GM18861 (cell line): ENCODE measurements around the gene ARL15.

Experiments
- ATAC-seq: cut with Tn5 transposase; IDR thresholded peaks from one replicate; pipeline ENCODE4 v1.9.1; 2021; ENCODE audit not compliant: unreplicated experiment

Gene ARL15

DNA sequence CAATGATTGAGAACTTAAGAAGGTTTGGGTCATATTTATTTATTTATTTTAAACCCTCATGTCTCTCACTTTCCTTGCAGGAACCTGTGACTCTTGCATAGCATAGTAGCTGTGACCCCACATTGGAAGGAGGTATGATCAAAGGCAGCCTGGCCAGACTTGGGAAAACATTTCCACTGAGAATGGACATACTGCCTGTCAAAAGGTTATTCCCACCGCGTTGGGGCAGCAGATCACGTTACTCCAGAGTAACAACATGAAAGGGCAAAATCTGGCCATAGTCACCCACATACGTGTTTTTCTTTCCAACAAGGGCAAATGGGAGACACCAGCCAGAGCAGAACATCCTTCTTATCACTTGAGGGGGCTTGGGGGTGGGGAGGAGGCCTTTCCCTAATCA, 95.7 kb downstream of the ARL15 start:
- no peak for ATAC-seq

DNA sequence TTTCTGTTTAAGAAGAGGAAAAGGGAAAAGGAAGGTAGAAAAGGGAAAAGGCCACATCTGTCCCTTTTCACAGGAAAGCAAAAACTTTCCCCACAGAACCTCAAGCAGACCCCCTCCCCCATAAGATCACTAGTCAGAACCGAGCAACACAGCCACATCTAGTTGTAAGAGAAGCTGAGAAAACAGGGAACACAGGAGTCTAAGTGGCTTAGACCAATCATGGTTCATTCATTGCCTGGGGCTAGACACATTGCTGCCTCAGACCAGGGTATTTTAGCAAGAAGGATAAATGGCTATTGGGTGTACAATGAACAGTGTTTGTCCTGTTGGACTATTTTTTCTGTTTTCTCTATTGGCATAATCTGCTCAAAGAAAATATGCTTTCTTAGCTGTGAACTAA, 98.0 kb downstream of the ARL15 start:
- ATAC-seq, result no peak

DNA sequence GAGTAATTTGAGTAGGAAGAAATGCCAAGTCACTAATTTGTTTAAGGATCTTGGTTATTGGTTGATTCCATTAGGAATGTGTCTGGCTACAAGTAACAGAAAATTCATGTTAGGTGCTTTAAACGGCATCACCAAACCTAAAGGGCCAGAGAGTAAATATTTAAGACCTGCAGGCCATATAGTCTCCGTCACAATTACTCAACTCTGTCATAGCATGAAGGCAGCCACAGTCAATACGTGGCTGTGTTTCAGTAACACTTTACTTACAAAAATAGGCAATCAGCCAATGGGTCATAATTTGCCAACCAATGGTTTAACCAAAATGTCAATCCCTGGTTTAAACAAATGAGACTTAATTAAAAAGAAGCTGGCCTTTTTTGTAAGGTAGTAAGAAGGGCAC, 98.5 kb downstream of the ARL15 start:
- no peak for ATAC-seq

DNA sequence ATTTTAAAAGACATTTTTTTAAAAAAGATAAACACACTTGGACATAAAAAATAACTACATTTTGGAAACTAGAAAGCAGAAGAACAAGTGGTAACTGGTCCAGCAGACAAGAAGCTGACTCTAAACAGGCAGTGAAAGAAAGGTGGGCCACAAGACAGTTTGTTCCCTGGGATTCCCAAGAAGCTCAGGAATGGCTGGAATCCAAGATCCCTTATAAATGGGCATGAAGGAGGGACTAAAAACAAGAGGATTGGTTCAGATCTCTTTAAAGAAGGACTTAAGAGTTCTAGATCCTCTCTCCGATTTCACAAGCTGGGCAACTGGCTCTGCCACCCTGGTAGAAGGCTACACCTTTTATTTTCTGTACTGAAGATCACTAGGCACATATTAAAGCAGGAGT, 102.8 kb downstream of the ARL15 start:
- no peak for ATAC-seq

DNA sequence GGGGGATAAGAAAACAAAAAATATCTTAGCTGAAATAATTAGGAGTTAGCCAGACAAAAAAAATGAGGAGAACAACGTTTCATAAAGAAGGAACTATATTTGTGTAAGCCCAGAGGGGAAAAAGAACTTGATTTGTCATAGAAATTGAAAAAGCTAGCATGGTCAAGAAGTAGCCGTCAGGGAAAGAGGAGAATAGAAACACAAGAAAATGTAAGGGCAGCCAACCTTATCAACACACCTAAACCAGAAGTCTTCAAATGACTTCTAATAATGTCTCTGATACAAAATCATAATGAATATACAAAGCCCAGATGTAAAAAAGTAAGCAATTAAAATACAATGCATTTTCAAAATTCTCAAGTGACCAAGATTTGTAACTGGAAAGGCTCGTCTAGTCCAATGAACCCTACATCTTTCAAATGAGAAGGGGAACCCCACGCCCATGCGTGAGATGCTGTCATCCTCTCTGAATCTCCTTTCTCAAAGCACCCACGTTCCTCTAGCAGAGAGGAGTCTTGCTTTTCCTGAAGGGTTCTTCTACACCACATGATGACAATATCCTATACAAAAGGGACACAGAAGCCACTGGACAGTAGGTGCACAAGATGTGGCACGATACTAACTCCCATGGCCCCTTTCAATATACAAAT, 103.7 kb downstream of the ARL15 start:
- peak; percentile 67 for ATAC-seq

DNA sequence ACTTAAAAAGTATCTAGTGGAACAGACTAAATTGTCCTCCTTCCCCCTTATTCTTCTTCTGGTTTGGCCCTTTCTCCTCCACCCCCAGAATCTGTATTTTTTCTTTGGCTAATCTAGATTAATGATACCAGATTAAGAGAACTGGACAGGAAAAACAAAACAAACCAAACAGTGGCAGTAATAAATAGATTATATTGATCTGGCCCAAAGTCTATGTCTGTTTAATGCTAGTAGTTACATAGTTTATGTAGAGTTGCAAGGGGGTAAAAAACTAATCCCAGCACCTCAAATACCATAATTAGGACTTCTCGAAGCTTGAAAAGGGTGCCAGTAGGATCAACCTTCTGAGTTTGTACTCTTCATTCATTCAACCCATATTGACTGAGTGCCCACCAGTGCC, 104.5 kb downstream of the ARL15 start:
- ATAC-seq, result no peak

DNA sequence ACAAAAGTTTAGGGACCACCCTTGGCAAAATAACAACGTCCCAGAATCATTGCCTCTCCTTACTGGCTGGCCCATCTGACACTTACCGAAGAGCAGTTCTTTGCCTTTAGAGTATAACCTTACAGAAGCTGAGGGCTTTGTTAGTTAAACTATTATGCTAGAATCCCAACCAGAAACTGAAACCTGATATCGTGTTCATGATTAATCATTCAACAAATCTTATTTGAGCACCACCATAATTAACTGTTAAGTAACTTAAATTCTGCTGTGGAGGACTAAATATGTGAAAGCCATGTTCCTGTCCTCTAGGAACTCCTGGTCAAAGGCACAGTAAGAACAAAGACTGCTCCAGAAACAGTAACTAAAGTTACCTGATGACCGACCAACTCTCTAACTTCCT, 104.9 kb downstream of the ARL15 start:
- ATAC-seq, result no peak

DNA sequence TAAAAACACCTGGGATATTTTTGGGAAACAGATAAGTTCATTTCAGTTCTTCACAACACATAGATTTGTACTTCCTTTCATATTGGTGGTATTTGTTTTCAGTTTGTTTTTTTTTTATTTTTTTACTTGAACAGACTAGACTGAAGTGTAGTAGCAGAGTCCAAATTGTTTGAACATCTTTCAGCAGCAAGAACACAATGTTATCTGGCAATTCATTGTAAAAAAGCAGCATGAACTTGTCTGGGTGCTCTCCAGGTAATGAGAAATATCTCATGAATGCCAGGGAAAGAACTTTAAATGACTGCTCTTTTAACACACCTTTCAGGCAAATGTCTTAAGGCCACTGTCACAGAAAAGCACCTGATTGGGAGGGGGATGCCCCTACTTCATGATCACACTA, 113.4 kb downstream of the ARL15 start:
- ATAC-seq, result no peak

DNA sequence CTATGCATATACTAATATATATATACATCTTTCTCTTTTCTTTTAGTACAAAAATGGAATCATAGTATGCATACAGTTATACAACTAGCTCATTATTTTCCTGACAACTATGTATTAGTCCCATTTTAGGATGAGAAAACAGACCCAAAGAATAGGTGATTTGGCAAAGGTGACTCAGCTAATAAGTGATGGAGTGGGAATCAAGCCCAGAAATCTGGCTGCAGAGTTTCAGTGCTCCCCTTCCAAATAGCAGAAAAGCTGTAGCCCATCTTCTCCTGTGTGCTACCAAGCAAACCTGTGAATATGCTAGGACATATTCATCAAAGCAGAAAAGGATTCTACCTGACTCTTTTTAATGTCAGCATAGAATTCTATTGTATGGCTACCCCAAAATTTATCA, 114.7 kb downstream of the ARL15 start:
- no peak for ATAC-seq

DNA sequence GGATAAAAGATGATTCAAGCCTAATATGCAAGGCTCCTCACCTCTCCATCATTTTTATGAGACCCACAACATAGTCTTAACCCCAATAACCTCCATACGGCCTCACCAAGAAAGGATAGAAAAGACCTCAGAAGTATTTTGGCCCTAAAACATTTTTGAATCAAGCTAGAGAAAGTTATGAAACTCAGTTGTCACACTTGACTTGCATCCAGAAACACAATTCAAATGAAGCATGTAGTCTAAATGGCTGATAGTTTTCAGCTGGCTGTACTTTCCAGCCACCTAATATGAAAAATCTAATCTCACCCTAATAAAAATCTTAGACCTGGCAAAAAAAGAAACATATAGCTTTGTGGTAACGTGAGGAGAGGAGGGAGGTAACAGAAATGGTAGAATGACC, 116.1 kb downstream of the ARL15 start:
- ATAC-seq, result no peak

DNA sequence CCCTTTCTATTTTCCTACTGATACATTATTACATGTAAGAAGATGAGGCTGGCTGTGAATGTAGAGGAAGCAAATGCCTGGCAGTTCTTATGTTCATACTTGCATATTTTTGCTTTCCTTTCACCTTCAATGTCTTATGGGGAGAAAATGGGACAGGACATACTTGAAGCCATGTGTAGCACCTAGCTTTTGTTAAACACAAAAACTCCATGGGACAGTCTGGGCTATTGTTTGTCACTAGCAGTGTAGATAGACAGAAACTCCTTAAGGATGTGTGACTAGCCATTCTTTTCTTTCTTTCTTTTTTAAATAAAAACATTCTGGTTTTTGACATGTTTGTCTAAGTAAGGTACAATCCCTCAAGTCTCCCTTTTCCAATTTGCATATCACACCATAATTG, 122.7 kb downstream of the ARL15 start:
- ATAC-seq, result no peak

DNA sequence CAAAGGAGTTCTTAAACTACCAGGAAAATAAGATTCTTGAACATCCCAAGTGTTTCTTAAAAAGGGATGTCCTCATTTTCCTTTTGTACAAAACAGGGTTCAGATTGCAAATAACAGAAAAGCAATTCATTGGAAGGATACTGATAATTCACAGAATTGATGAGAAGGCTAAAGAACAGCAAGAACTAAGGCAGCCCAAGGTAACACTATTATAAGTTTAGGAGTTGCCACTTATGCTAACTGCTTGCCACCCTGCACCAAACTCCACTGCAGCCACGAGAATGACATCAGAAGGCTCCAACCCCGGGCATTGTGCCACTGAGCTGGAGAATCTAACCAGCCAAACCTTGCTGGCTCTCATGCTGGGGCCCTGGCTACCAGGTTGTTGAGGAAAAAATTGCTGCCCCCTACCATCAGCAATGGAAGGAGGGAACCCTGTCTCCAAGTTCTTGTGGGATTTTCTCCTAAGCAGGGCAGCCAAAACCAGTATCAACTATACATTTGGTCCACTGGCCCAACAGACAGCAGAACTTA, 123.4 kb downstream of the ARL15 start:
- no peak for ATAC-seq

DNA sequence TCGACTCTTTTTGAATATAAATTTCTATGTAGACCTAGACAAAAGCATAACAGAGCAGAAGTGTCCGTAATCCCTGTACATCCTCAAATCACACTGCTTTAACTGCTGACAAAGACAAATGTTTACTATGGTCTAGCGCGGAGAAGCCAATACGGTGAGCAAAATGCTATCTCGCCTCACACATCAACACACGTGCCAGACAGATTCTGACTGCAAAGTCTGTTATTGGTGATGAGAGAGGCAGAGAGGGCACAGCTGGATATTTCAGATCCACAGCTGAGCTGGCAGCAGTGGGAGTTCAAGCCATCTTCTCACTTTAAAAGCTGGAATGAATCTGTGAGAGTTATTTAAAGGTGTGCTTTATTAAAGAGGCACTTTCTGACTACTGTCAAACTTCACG, 124.3 kb downstream of the ARL15 start:
- no peak for ATAC-seq

DNA sequence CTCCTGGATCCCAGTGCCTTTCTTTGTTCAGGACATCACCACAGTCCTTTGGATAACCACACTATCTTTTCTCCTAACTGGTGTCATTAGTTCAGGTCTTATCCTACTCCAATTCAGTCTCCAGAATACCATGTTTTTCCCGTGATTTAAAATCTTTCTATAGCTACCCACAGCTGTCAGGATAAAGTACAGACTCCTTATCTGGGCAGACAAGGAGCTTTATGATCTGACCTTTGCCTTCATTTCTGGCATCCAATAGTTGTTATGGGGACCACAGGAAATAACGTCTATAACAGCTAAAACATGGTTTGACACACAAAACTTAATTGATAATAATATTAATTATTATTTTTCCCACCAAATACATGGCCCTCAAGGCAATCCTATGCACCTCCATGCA, 125.6 kb downstream of the ARL15 start:
- no peak for ATAC-seq

DNA sequence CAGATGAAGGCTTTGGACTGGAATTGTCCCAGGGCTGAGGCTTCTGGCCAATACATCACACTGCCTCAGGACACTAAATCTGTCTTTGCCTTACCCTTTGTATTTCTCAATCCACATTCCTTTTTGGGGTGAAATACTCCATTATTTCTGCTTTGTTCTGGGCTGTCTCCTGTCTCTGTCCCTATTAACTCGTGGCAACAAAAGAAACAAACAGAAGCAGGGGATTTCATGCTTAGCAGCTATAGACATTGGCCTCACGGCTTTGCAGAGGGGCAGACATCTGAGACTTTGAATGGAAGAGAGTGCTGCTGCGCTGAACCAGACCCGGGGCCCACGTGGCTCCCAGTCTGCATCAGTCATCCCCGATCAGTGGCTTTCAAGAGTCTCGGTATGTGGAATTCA, 129.7 kb downstream of the ARL15 start:
- no peak for ATAC-seq

DNA sequence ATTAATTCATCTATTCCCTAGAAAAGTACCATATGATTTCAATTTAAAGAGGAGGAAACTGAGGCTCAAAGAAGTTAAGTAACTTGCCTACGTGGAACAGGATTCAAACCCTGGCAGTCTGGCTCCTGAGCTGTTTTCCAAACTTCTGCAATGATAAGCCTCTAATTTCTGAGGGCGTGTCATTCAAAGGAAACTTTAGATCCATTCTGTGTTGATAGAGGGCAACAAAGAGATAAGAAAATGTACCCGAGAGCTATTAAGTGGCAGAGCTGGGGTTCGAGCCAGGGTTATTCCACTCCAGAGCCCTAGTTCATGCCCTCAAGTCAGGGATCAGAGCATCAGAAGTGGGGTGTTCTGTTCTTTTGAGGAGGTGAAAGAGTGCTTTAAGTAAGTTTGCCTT, 131.4 kb downstream of the ARL15 start:
- no peak for ATAC-seq

DNA sequence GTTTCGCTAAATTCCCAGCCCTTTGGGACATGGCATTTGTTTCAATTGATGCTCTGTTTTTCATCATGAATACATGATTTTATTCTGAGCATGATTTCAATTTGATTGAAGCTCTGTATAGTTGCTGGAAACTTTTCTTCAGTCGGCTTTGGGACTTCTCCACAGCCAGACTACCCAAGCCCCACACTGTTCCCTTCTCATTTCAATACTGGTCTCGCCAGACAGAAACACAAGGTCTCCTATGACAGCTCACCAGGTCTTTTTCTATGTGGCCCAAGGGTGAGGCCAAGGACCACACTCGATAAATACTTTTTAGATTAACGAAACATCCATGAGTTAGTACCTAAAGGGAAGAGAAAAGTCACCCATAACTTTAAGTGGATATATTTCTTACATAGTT, 132.2 kb downstream of the ARL15 start:
- ATAC-seq, result no peak

DNA sequence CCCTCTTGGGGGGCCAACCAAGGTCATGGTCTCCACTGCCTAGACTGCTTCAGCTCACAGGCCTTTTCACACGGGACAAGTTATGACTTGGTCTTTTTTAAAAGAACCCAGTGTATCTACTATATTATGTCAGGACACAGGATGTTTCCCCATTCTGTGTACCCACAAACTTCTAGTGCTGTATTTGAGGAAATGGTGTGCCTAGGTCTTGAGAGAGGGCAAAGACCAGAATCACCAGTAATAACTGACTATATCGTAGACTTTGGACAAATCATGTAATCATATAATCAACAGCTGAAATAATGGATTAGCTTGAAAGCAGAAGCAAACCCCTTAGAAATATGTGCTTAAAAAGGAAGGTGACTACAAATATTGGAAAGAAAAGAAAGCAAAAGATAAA, 133.3 kb downstream of the ARL15 start:
- no peak for ATAC-seq

DNA sequence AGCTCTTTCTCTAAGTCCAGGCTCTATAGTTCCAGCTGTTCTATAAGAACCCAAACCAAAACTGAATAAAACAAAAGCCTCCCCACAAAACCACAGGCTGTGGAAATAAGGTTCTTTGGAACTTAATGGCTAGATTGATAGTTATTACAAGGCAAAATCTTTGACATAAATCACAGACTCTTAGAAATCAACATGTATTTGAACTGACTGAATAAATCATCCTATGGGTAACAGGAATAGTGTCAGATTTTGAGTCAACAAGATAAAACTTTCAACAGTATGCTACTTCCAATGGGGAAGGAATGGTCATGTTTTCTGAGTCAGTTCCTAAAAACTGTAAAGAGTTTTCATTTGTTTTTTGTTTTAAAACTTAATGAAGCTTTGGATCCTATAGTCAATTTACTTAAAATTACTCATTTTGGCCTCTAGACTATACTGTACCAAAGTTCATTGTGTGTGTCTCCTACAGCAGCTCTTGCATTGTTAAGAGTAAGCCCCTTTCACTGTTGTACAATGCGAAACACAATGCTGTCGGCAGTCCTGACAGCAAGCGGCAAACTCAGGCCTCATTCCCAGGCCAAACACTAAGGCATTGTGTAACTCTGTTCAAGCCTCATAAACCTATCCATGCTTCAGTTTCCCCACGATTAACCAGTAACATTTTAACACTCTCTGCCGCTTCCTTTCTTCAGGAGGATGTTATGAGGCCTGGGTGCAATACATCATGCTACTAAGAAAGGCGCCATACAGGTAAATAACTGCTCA, 134.1 kb downstream of the ARL15 start:
- no peak for ATAC-seq

DNA sequence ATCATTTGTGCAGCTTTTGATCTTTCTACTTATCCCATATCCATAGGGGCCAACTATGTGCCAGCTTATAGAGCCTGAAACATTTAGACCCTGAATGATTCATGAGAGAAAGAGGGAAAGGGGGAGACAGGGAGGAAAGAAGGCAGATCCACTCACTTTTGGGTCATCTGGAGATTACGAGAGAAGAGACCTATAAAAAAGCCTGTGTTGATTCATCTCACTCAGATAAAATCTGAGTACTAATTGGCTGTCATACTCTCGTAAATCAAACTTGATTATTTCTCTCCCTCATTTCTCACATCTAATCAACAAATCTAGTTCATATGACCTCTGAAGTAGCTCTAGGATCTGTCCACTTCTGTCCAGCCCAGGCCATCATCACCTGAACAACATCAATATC, 137.1 kb downstream of the ARL15 start:
- no peak for ATAC-seq

DNA sequence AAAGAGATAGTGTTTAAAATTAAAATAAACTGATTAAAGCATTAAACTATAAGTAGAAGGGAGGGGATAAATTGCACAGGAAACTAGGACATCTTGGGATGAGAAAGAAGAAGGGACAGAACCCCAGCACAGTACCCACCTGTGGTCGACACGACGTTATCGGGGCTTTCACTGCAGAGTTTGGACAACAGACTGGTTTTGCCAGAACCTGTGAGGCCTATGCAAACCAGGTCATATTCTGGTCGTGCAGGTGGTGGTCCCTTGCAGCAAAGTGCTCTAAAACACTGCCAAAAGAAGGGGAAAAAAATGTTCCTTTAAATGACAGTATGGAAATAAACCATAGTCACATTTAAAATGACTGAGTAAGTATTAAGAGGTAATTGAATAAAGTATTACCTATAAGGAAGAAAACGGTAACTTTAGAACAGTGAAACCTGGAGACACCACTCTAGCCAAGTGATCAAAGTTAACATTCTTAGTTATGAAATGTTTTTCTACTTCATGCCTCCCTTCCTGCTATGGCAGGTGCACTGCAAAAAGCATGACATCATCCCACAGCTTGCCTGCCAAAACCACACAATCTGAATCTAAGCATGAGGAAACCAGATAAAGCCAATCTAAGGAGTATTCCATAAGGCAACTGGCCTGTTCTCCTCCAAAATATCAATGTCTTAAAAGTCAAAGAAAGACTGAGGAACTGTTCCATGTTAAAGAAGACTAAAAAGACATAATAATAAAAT, 138.6 kb downstream of the ARL15 start:
- ATAC-seq, result peak; percentile 45

DNA sequence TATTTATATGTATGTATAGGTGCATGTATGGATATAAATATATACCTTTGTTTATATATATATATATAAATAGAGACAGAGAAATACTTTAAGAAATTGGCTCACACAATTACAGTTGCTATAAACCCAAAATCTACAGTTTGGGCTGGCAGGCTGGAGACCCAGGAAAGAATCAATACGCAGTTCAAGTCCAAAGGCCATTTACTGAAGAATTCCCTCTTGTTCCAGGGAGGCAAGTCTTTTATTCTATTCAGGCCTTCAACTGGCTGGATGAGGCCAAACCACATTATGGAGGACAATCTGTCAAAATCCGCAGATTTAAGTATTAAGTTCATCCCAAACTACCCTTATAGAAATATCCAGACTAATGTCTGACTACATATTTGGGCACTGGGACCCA, 144.7 kb downstream of the ARL15 start:
- ATAC-seq, result no peak
